Gastroesophageal sphincter (tissue), 4 donors: ENCODE measurements around the gene CTNND2. TPM values are rescaled to one million over a fixed set of nuclear protein-coding genes. Genes with fewer than 3 reads are reported as not detected.

Experiments used
- ATAC-seq: fragments of 150-250 bp; one replicate; pipeline ENCODE4 v1.9.1; 2016; ENCODE audit warnings: mild to moderate bottlenecking, moderate library complexity
- H3K27ac ChIP-seq, 4 donors: fragments of 200-600 bp; sonication (generic) in 3 of 4; 1 replicate in 3 of 4; 2 replicates in 1 of 4; pipeline ENCODE4 v1.5.1; 2016 to 2019
- H3K27me3 ChIP-seq: fragments of 200-600 bp; sonication (generic); one replicate; pipeline ENCODE4 v1.5.1; 2019
- H3K36me3 ChIP-seq, 2 donors: fragments of 200-600 bp; sonication (generic); one replicate each; pipeline ENCODE4 v1.5.1; 2019; ENCODE audit warnings: control low read depth in 1 of 2
- H3K4me1 ChIP-seq, 3 donors: fragments of 200-600 bp; sonication (generic); 1 replicate in 2 of 3; 2 replicates in 1 of 3; pipeline ENCODE4 v1.5.1; 2016 to 2019; ENCODE audit warnings: control low read depth in 2 of 3
- H3K4me3 ChIP-seq, 2 donors: fragments of 200-600 bp; sonication (generic); one replicate each; pipeline ENCODE4 v1.5.1; 2019; ENCODE audit warnings: mild to moderate bottlenecking in 1 of 2, moderate library complexity in 1 of 2
- H3K9me3 ChIP-seq, 3 donors: fragments of 200-600 bp; sonication (generic); one replicate each; pipeline ENCODE4 v1.5.1; 2017 to 2019; ENCODE audit warnings: control low read depth in 2 of 3
- CTCF ChIP-seq, 4 experiments: fragments of 200-600 bp in 2 of 4; fragments of 450-650 bp in 2 of 4; sonication (generic) in 1 of 4; IDR thresholded peaks; one replicate each; pipeline ENCODE4 v1.5.1; 2017 to 2019; ENCODE audit warnings: antibody characterized with exemption in 4 of 4, mild to moderate bottlenecking in 2 of 4, moderate library complexity in 2 of 4
- EP300 ChIP-seq: sonication (generic); formaldehyde crosslinking; IDR thresholded peaks from one replicate; pipeline ENCODE4 v1.6.1; 2017; ENCODE audit warnings: antibody characterized with exemption, mild to moderate bottlenecking
- POLR2A ChIP-seq, 2 donors: fragments of 450-650 bp; IDR thresholded peaks; one replicate each; pipeline ENCODE4 v1.6.1; 2017; ENCODE audit warnings: antibody characterized with exemption in 2 of 2, mild to moderate bottlenecking in 2 of 2, moderate library complexity in 1 of 2
- POLR2AphosphoS5 ChIP-seq: sonication (generic); formaldehyde crosslinking; IDR thresholded peaks from one replicate; pipeline ENCODE4 v1.6.1; 2017; ENCODE audit warnings: antibody characterized with exemption
- WGBS, 2 donors: methylation state at CpG; one replicate each; pipeline ENCODE4 v1.1.5; 2018; ENCODE audit warnings: low coverage in 1 of 2; 5-methylcytosine and 5-hydroxymethylcytosine counted together
- total RNA-seq, 4 donors: library from RNA; depleted of rRNA; stranded (reverse); fragments of >200 nt; gene quantifications; one replicate each; pipeline ENCODE4 v1.1.0, GENCODE V29; 2016

Gene CTNND2
- total RNA-seq, 4 donors from 2014 or later = 0.40 to 3.1 (median 1.9) TPM

GRCh38 chr5:11030671-11031070, 873.6 kb downstream of the CTNND2 start:
- no peak overlapping the region for H3K27ac ChIP-seq
- TF ChIP-seq POLR2A (IDR thresholded peaks at IDR 0.05) (no peak), POLR2AphosphoS5 (no peak), CTCF (IDR thresholded peaks at IDR 0.05) (no peak), EP300 (no peak)
- H3K36me3 ChIP-seq = no peaks in the 10 kb centered on the region
- H3K4me3 ChIP-seq = no peak overlapping the region
- H3K9me3 ChIP-seq = peaks cover 0 to 24% (median 0%) of the 10 kb centered on the region in 3 donors
- H3K27me3 ChIP-seq = no peaks in the 10 kb centered on the region
- no peak for ATAC-seq
- H3K4me1 ChIP-seq = no peaks in the 10 kb centered on the region

DNA sequence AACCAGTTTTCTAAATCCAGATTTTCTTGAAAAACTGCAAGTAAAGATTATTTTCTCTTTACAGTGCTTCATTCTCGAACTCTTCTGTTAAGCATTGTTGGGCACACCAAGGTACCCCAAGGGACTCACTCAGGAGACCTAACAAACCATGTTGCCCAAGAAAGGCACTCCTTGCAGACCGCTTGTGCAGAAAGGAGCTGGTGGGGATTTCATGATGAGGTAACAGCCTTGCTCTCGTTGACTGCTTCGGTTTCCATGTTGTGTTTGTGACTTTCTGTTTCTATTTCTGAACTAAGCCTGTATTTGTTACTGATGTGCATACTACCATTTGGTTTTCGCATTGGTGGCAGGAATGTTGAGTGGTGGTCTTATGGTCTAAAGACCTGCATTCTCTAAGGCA, 876.6 kb downstream of the CTNND2 start:
- Histone ChIP-seq H3K27ac (no peak overlapping the region), H3K4me1 (no peaks in the 10 kb centered on the region), H3K9me3 (peaks cover 0 to 24% (median 0%) of the 10 kb centered on the region in 3 donors), H3K27me3 (no peaks in the 10 kb centered on the region), H3K36me3 (no peaks in the 10 kb centered on the region), H3K4me3 (no peak overlapping the region)
- TF ChIP-seq CTCF (IDR thresholded peaks at IDR 0.05) (no peak), POLR2AphosphoS5 (no peak), POLR2A (IDR thresholded peaks at IDR 0.05) (no peak), EP300 (no peak)
- 85 to 92% methylated on average over 5 of the region's 5 CpGs for WGBS, 2 donors
- ATAC-seq = no peak

DNA sequence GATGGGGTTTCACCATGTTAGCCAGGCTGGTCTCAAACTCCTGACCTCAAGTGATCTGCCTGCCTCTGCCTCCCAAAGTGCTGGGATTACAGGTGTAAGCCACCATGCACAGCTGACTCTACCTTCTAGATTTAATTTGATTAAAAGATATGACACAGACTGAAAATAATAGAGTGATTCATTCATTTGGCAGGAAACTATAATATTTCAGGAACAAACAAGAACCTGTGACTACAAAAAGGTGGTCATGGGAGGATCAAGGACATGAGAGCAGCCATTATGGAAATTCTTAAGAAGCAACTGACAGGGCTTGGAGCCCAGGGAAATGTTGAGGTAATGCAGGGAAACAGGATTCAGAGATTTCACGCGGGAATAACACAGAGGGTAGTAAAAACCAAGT, 877.7 kb downstream of the CTNND2 start:
- WGBS, 2 donors = 86 to 88% methylated on average over 2 of the region's 2 CpGs
- Histone ChIP-seq H3K9me3 (peaks cover 0 to 20% (median 0%) of the 10 kb centered on the region in 3 donors), H3K4me1 (no peaks in the 10 kb centered on the region), H3K36me3 (no peaks in the 10 kb centered on the region), H3K27ac (no peak overlapping the region), H3K27me3 (no peaks in the 10 kb centered on the region), H3K4me3 (no peak overlapping the region)
- TF ChIP-seq POLR2AphosphoS5 (no peak), EP300 (no peak), CTCF (IDR thresholded peaks at IDR 0.05) (no peak), POLR2A (IDR thresholded peaks at IDR 0.05) (no peak)
- ATAC-seq = no peak

DNA sequence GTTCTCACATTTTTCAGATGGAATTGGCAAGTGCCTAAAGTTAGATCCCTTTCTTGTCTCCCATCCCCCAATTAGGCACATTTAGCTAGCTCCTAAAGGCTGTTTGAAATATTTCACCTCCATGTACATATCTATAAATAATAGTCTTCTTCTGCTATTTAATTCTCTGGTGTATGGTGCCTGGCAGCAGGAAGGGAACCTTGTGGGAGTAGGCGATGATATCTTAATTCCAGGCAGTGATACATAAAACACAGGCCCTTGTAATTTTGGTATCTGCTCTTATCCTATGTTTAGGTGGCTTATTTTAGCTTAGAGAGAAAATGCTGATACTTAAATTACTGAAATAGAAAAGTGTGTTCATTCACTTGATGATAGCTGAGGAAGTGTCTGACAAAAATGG, 880.3 kb downstream of the CTNND2 start:
- no peaks in the 10 kb centered on the region for H3K36me3 ChIP-seq
- no peak for TF ChIP-seq POLR2AphosphoS5
- TF ChIP-seq POLR2A (IDR thresholded peaks at IDR 0.05) = no peak
- TF ChIP-seq EP300 = no peak
- TF ChIP-seq CTCF (IDR thresholded peaks at IDR 0.05) = no peak
- no peaks in the 10 kb centered on the region for H3K4me1 ChIP-seq
- no peak for ATAC-seq
- no peaks in the 10 kb centered on the region for H3K27me3 ChIP-seq
- WGBS, 2 donors = 11 to 13% methylated on average over 1 of the region's 1 CpG
- no peak overlapping the region for H3K4me3 ChIP-seq
- no peaks in the 10 kb centered on the region for H3K9me3 ChIP-seq
- no peak overlapping the region for H3K27ac ChIP-seq

GRCh38 chr5:11013793-11014192, 890.5 kb downstream of the CTNND2 start:
- TF ChIP-seq EP300 (no peak), CTCF (IDR thresholded peaks at IDR 0.05) (no peak), POLR2AphosphoS5 (no peak)
- Histone ChIP-seq H3K36me3 (no peaks in the 10 kb centered on the region), H3K4me3 (no peak overlapping the region), H3K27me3 (peaks cover 4% of the 10 kb centered on the region), H3K9me3 (no peaks in the 10 kb centered on the region), H3K27ac (no peak overlapping the region), H3K4me1 (no peaks in the 10 kb centered on the region)
- 60% methylated on average over 1 of the region's 4 CpGs; no CpG with 5 or more reads in 1 of the 2 donors for WGBS, 2 donors
- no peak for ATAC-seq
